ENCODE measurements around the gene PAXX.

PAXX gene

DNA sequence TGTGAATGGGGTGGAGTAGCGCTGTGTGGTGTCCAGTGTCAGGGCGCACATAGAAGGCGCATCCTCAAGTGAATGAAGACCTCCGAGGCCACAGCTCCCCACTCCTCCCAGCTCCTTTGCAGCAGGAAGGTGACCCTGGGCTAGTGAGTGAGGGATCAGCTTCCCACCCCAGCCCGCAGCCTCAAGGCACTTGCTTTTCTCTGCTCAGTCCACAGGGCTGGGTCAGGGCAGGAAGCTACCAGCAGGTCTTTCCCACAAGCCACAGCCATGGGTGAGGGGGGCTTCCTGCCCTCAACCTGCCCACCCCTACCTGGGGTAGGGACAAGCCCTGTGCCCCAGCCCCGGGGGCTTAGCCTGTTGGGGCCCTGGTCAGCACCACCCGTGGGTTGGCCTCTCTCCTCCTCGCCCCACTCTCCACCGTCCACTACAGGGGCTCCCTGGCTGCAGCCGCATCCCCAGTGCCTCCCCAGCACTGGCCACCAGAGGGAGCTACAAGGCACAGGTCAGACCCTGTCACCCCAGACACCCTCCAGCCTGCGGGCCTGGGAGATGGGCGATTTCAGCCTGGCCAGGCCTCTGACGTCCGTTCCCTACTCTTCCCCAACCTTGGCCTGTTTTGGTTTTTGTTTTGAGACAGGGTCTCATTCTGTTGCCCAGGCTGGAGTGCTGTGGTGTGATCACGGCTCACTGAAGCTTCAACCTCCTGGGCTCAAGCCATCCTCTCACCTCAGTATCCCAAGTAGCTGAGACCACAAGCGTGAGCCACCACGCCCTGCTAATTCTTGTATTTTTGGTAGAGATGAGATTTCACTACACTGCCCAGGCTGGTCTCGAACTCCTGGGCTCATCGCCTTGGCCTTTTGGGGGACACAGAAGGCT, 37.1 kb downstream of the PAXX start:
- Histone ChIP-seq H3K4me3 (ENCODE audit: insufficient read depth, low read length, poor library complexity, severe bottlenecking) (no peak overlapping the region), H3K9me3 (ENCODE audit: insufficient read depth, low read length) (no peaks in the 10 kb centered on the region), H3K9me2 (replicated peaks; ENCODE audit: insufficient read depth, low read length) (no peaks in the 10 kb centered on the region), H4K20me1 (ENCODE audit: low read depth, low read length) (no peaks in the 10 kb centered on the region), H3K79me2 (ENCODE audit: insufficient read depth, low read length) (no peaks in the 10 kb centered on the region), H3K36me3 (ENCODE audit: low read length) (no peaks in the 10 kb centered on the region), H3F3A (ENCODE audit: insufficient read depth) (no peaks in the 10 kb centered on the region), H3K9ac (ENCODE audit: low read length) (no peak overlapping the region), H3K27me3 (ENCODE audit: low read length) (no peaks in the 10 kb centered on the region), H3K4me2 (ENCODE audit: low read depth, low read length, poor library complexity, severe bottlenecking) (peak overlapping the region; percentile 85), H3K27ac (ENCODE audit: low read depth, low read length) (no peak overlapping the region), H2AFZ (ENCODE audit: low read depth, low read length, severe bottlenecking) (no peak overlapping the region)
- no peak for TF ChIP-seq EZH2phosphoT487 (conservative IDR thresholded peaks at IDR 0.05; ENCODE audit: low read length)
- TF ChIP-seq, protein P1, sequence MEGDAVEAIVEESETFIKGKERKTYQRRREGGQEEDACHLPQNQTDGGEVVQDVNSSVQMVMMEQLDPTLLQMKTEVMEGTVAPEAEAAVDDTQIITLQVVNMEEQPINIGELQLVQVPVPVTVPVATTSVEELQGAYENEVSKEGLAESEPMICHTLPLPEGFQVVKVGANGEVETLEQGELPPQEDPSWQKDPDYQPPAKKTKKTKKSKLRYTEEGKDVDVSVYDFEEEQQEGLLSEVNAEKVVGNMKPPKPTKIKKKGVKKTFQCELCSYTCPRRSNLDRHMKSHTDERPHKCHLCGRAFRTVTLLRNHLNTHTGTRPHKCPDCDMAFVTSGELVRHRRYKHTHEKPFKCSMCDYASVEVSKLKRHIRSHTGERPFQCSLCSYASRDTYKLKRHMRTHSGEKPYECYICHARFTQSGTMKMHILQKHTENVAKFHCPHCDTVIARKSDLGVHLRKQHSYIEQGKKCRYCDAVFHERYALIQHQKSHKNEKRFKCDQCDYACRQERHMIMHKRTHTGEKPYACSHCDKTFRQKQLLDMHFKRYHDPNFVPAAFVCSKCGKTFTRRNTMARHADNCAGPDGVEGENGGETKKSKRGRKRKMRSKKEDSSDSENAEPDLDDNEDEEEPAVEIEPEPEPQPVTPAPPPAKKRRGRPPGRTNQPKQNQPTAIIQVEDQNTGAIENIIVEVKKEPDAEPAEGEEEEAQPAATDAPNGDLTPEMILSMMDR (IDR thresholded peaks at IDR 0.05; ENCODE audit: insufficient read depth, low read length, poor library complexity, severe bottlenecking) = peak; percentile 92

DNA sequence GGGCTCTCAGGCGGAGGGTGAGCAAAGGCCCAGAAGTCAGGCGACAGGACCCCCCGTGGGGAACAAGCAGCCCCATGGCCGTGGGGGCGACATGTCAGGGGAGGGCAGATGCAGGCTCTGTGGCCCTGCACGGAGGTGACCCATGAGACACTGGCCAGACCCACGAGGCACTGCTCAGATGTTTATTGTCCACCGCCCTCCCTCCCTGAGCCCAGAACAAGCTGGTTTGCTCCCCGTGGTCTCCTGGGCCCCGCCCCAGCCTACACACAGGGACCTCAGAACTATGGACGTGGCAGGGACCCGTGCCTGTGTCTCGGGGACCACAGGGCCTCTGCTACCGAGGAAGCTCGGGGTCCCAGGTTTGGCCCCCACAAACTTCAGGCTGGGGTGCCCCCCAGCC, 37.8 kb downstream of the PAXX start:
- no peak overlapping the region for H3K4me3 ChIP-seq (ENCODE audit: insufficient read depth, low read length, poor library complexity, severe bottlenecking)
- TF ChIP-seq EZH2phosphoT487 (conservative IDR thresholded peaks at IDR 0.05; ENCODE audit: low read length) = no peak
- TF ChIP-seq, protein P1 (IDR thresholded peaks at IDR 0.05; ENCODE audit: insufficient read depth, low read length, poor library complexity, severe bottlenecking) = no peak
- H3K9ac ChIP-seq (ENCODE audit: low read length) = no peak overlapping the region
- no peaks in the 10 kb centered on the region for H3F3A ChIP-seq (ENCODE audit: insufficient read depth)
- H4K20me1 ChIP-seq (ENCODE audit: low read depth, low read length) = no peaks in the 10 kb centered on the region
- no peaks in the 10 kb centered on the region for H3K9me2 ChIP-seq (replicated peaks; ENCODE audit: insufficient read depth, low read length)
- no peaks in the 10 kb centered on the region for H3K9me3 ChIP-seq (ENCODE audit: insufficient read depth, low read length)
- H3K27me3 ChIP-seq (ENCODE audit: low read length) = no peaks in the 10 kb centered on the region
- no peak overlapping the region for H3K27ac ChIP-seq (ENCODE audit: low read depth, low read length)
- H2AFZ ChIP-seq (ENCODE audit: low read depth, low read length, severe bottlenecking) = no peak overlapping the region
- H3K4me2 ChIP-seq (ENCODE audit: low read depth, low read length, poor library complexity, severe bottlenecking) = no peak overlapping the region
- no peaks in the 10 kb centered on the region for H3K36me3 ChIP-seq (ENCODE audit: low read length)
- no peaks in the 10 kb centered on the region for H3K79me2 ChIP-seq (ENCODE audit: insufficient read depth, low read length)

DNA sequence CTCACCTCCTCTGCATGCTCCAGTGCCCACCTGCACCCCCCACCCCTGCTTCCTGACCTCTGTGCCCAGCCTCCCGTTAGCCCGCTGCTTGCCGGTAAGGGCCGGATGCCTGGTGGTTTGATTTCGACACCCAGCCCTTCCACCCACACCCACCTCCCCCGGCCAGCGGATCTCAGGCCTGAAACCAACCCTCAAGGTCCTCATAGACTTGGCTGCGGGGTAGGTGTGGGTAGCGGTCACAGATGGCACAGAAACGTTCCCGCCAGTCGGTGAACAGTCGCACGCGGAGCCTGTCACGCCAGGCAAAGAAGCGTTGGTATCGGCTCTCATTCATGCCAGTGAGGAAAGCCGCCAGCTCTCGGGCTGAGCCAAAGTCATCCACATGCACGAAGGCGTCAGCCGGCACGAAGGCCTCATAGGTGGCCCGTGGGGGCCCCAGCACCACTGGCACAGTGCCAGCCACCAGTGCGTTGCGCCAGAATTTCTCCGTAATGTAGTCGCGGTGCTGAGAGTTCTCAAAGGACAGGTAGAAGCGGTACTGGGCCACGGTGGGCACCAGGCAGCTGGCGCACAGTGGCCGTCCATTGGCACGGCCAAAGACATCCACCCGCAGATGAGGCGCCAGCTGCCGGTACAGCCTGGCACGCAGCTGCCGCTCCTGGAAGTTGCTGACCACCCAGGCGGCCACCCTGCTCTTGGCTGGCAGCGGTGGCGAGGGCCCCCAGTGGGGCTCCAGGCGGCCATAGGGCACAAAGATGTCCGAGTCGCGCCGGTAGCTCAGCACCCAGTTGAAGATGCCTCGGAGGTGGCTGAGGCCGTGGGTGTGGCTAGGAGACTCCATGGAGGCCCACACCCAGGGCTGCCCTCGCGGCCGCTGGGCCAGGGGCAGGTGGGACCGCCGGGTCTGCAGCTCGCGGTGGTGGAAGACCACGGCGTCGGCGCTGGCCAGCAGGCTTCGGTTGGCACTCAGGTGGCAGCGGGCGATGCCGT, 38.6 kb downstream of the PAXX start:
- H4K20me1 ChIP-seq (ENCODE audit: low read depth, low read length) = no peaks in the 10 kb centered on the region
- no peak overlapping the region for H3K4me3 ChIP-seq (ENCODE audit: insufficient read depth, low read length, poor library complexity, severe bottlenecking)
- H3K79me2 ChIP-seq (ENCODE audit: insufficient read depth, low read length) = no peaks in the 10 kb centered on the region
- TF ChIP-seq, protein P1 (IDR thresholded peaks at IDR 0.05; ENCODE audit: insufficient read depth, low read length, poor library complexity, severe bottlenecking) = no peak
- TF ChIP-seq EZH2phosphoT487 (conservative IDR thresholded peaks at IDR 0.05; ENCODE audit: low read length) = no peak
- H3F3A ChIP-seq (ENCODE audit: insufficient read depth) = no peaks in the 10 kb centered on the region
- no peak overlapping the region for H3K9ac ChIP-seq (ENCODE audit: low read length)
- no peaks in the 10 kb centered on the region for H3K9me3 ChIP-seq (ENCODE audit: insufficient read depth, low read length)
- H3K4me2 ChIP-seq (ENCODE audit: low read depth, low read length, poor library complexity, severe bottlenecking) = no peak overlapping the region
- no peaks in the 10 kb centered on the region for H3K27me3 ChIP-seq (ENCODE audit: low read length)
- H3K36me3 ChIP-seq (ENCODE audit: low read length) = no peaks in the 10 kb centered on the region
- no peaks in the 10 kb centered on the region for H3K9me2 ChIP-seq (replicated peaks; ENCODE audit: insufficient read depth, low read length)
- H3K27ac ChIP-seq (ENCODE audit: low read depth, low read length) = no peak overlapping the region
- H2AFZ ChIP-seq (ENCODE audit: low read depth, low read length, severe bottlenecking) = no peak overlapping the region
